ENCODE results near the gene DRAM1. TPM values are rescaled to one million over a fixed set of nuclear protein-coding genes. Genes with fewer than 3 reads are reported as not detected.
"Not testable (repeated sequence)": the region's sequence is repeated elsewhere in the genome, so short reads cannot be mapped to it uniquely, and the experiment has no call there.

Gene DRAM1
- total RNA-seq, 1 donor from 2014 or later: 12.5 TPM

- peaks cover 6% of the 10 kb centered on the region for H3K9me3 Mint-ChIP-seq
- no peak overlapping the region for H3K27ac Mint-ChIP-seq
- no peak overlapping the region for H3K4me3 Mint-ChIP-seq
- H3K36me3 Mint-ChIP-seq: no peaks in the 10 kb centered on the region
- peaks cover 24% of the 10 kb centered on the region for H3K4me1 Mint-ChIP-seq (ENCODE audit: unreplicated experiment)
- no peaks in the 10 kb centered on the region for H3K27me3 Mint-ChIP-seq
- DNase-seq (ENCODE audit: extremely low spot score, unreplicated experiment): no peak
- no peak for TF ChIP-seq CTCF (conservative IDR thresholded peaks at IDR 0.05)
Observed at GRCh38 chr12:101857043-101857558, 20.3 kb upstream of the DRAM1 start.

- Mint-ChIP-seq H3K4me1 (ENCODE audit: unreplicated experiment) (peaks cover 24% of the 10 kb centered on the region), H3K9me3 (peaks cover 6% of the 10 kb centered on the region), H3K4me3 (no peak overlapping the region), H3K27me3 (no peaks in the 10 kb centered on the region), H3K36me3 (no peaks in the 10 kb centered on the region), H3K27ac (no peak overlapping the region)
- DNase-seq (ENCODE audit: extremely low spot score, unreplicated experiment): no peak
- TF ChIP-seq CTCF (conservative IDR thresholded peaks at IDR 0.05): no peak
Observed at GRCh38 chr12:101858361-101858760, 19.0 kb upstream of the DRAM1 start.

- H3K27ac Mint-ChIP-seq: peak overlapping the region; percentile 25
- DNase-seq (ENCODE audit: extremely low spot score, unreplicated experiment): no peak
- no peaks in the 10 kb centered on the region for H3K27me3 Mint-ChIP-seq
- no peaks in the 10 kb centered on the region for H3K36me3 Mint-ChIP-seq
- H3K4me1 Mint-ChIP-seq (ENCODE audit: unreplicated experiment): peaks cover 22% of the 10 kb centered on the region
- H3K4me3 Mint-ChIP-seq: no peak overlapping the region
- H3K9me3 Mint-ChIP-seq: peaks cover 8% of the 10 kb centered on the region
- no peak for TF ChIP-seq CTCF (conservative IDR thresholded peaks at IDR 0.05)
Observed at GRCh38 chr12:101859664-101860607, 17.4 kb upstream of the DRAM1 start.

- H3K9me3 Mint-ChIP-seq; H3K27me3 Mint-ChIP-seq; DNase-seq (ENCODE audit: extremely low spot score, unreplicated experiment); H3K4me3 Mint-ChIP-seq; H3K36me3 Mint-ChIP-seq: not testable (repeated sequence)
- Mint-ChIP-seq H3K27ac (peak overlapping the region; percentile 93), H3K4me1 (ENCODE audit: unreplicated experiment) (peaks cover 18% of the 10 kb centered on the region)
Observed at GRCh38 chr12:101861688-101862087, 15.7 kb upstream of the DRAM1 start.

GRCh38 chr12:101862245-101862644 lies 15.1 kb upstream of the DRAM1 start:
- no peak for TF ChIP-seq CTCF (conservative IDR thresholded peaks at IDR 0.05)
- Mint-ChIP-seq H3K36me3 (no peaks in the 10 kb centered on the region), H3K4me1 (ENCODE audit: unreplicated experiment) (peaks cover 18% of the 10 kb centered on the region), H3K9me3 (peaks cover 6% of the 10 kb centered on the region), H3K27me3 (no peaks in the 10 kb centered on the region), H3K4me3 (peak overlapping the region; percentile 26), H3K27ac (peak overlapping the region; percentile 93)
- DNase-seq (ENCODE audit: extremely low spot score, unreplicated experiment): no peak

- no peak for TF ChIP-seq CTCF (conservative IDR thresholded peaks at IDR 0.05)
- Mint-ChIP-seq H3K36me3 (no peaks in the 10 kb centered on the region), H3K4me3 (no peak overlapping the region)
Observed at GRCh38 chr12:101863981-101864380, 13.4 kb upstream of the DRAM1 start.

More at GRCh38 chr12:101863981-101864380, 13.4 kb upstream of the DRAM1 start:
- Mint-ChIP-seq H3K27ac (no peak overlapping the region), H3K27me3 (no peaks in the 10 kb centered on the region), H3K4me1 (ENCODE audit: unreplicated experiment) (peaks cover 18% of the 10 kb centered on the region), H3K9me3 (peaks cover 6% of the 10 kb centered on the region)
- DNase-seq (ENCODE audit: extremely low spot score, unreplicated experiment): no peak
